Measurements from ENCODE around the gene TRPC3. TPM values are rescaled to one million over a fixed set of nuclear protein-coding genes. Genes with fewer than 3 reads are reported as not detected.

Gene TRPC3
- total RNA-seq: under 1 TPM; 0.53 to 0.95 TPM

GRCh38 chr4:121951521-121952110, at the start of gene TRPC3:
Gene TRPC3, minus strand, starts transcription at chr4:121952060. Its CDS starts 380 bp downstream, at chr4:121951680.
- no peaks in the 10 kb centered on the region for H3K4me1 Mint-ChIP-seq
- H3K27ac Mint-ChIP-seq: no peak within 1 kb of the TSS
- peak within 1 kb of the TSS; percentile 88 for H3K4me3 Mint-ChIP-seq
- H3K27me3 Mint-ChIP-seq: peaks cover 7% of the 10 kb centered on the region
- no peaks in the 10 kb centered on the region for H3K9me3 Mint-ChIP-seq
- H3K36me3 Mint-ChIP-seq (ENCODE audit: low read depth): no peaks in the 10 kb centered on the region
- peak; percentile 54 for ATAC-seq (replicated peaks)

- H3K36me3 Mint-ChIP-seq (ENCODE audit: low read depth): no peaks in the 10 kb centered on the region
- H3K4me1 Mint-ChIP-seq: no peaks in the 10 kb centered on the region
- no peaks in the 10 kb centered on the region for H3K9me3 Mint-ChIP-seq
- no peak overlapping the region for H3K4me3 Mint-ChIP-seq
- H3K27me3 Mint-ChIP-seq: peaks cover 9% of the 10 kb centered on the region
- H3K27ac Mint-ChIP-seq: no peak overlapping the region
- no peak for ATAC-seq (replicated peaks)
Measured at GRCh38 chr4:122000849-122001248, 49.0 kb upstream of the TRPC3 start.

GRCh38 chr4:121998024-121998423, 46.2 kb upstream of the TRPC3 start:
- ATAC-seq (replicated peaks): peak; percentile 29
- H3K27me3 Mint-ChIP-seq: peaks cover 19% of the 10 kb centered on the region
- H3K27ac Mint-ChIP-seq: no peak overlapping the region
- H3K9me3 Mint-ChIP-seq: no peaks in the 10 kb centered on the region
- H3K4me3 Mint-ChIP-seq: no peak overlapping the region
- H3K4me1 Mint-ChIP-seq: no peaks in the 10 kb centered on the region
- H3K36me3 Mint-ChIP-seq (ENCODE audit: low read depth): no peaks in the 10 kb centered on the region

GRCh38 chr4:121995790-121996537, 44.1 kb upstream of the TRPC3 start:
- peaks cover 15% of the 10 kb centered on the region for H3K27me3 Mint-ChIP-seq
- peak; percentile 72 for ATAC-seq (replicated peaks)

GRCh38 chr4:121991968-121992367, 40.1 kb upstream of the TRPC3 start:
- no peak for ATAC-seq (replicated peaks)
- Mint-ChIP-seq H3K4me3 (no peak overlapping the region), H3K36me3 (ENCODE audit: low read depth) (no peaks in the 10 kb centered on the region), H3K27me3 (peaks cover 32% of the 10 kb centered on the region), H3K9me3 (no peaks in the 10 kb centered on the region), H3K4me1 (no peaks in the 10 kb centered on the region), H3K27ac (no peak overlapping the region)

More at GRCh38 chr4:121995790-121996537, 44.1 kb upstream of the TRPC3 start:
- Mint-ChIP-seq H3K4me1 (no peaks in the 10 kb centered on the region), H3K4me3 (no peak overlapping the region), H3K36me3 (ENCODE audit: low read depth) (no peaks in the 10 kb centered on the region), H3K9me3 (no peaks in the 10 kb centered on the region), H3K27ac (no peak overlapping the region)

GRCh38 chr4:121990489-121990888, 38.6 kb upstream of the TRPC3 start:
- Mint-ChIP-seq H3K27ac (no peak overlapping the region), H3K27me3 (peaks cover 29% of the 10 kb centered on the region), H3K4me1 (no peaks in the 10 kb centered on the region), H3K36me3 (ENCODE audit: low read depth) (no peaks in the 10 kb centered on the region), H3K4me3 (no peak overlapping the region), H3K9me3 (no peaks in the 10 kb centered on the region)
- no peak for ATAC-seq (replicated peaks)

GRCh38 chr4:121989715-121990114, 37.9 kb upstream of the TRPC3 start:
- Mint-ChIP-seq H3K9me3 (no peaks in the 10 kb centered on the region), H3K27ac (no peak overlapping the region), H3K27me3 (peaks cover 25% of the 10 kb centered on the region), H3K4me3 (no peak overlapping the region), H3K36me3 (ENCODE audit: low read depth) (no peaks in the 10 kb centered on the region), H3K4me1 (no peaks in the 10 kb centered on the region)
- ATAC-seq (replicated peaks): no peak

GRCh38 chr4:121988950-121989349, 37.1 kb upstream of the TRPC3 start:
- peaks cover 20% of the 10 kb centered on the region for H3K27me3 Mint-ChIP-seq
- ATAC-seq (replicated peaks): no peak
- no peak overlapping the region for H3K27ac Mint-ChIP-seq
- H3K9me3 Mint-ChIP-seq: no peaks in the 10 kb centered on the region
- H3K4me3 Mint-ChIP-seq: no peak overlapping the region
- no peaks in the 10 kb centered on the region for H3K4me1 Mint-ChIP-seq
- H3K36me3 Mint-ChIP-seq (ENCODE audit: low read depth): no peaks in the 10 kb centered on the region

- H3K9me3 Mint-ChIP-seq: no peaks in the 10 kb centered on the region
- peaks cover 9% of the 10 kb centered on the region for H3K27me3 Mint-ChIP-seq
- H3K4me1 Mint-ChIP-seq: no peaks in the 10 kb centered on the region
- no peak overlapping the region for H3K4me3 Mint-ChIP-seq
- H3K27ac Mint-ChIP-seq: no peak overlapping the region
- no peaks in the 10 kb centered on the region for H3K36me3 Mint-ChIP-seq (ENCODE audit: low read depth)
- no peak for ATAC-seq (replicated peaks)
Measured at GRCh38 chr4:121980643-121981042, 28.8 kb upstream of the TRPC3 start.

GRCh38 chr4:121978172-121978516, 26.3 kb upstream of the TRPC3 start:
- Mint-ChIP-seq H3K27ac (no peak overlapping the region), H3K9me3 (no peaks in the 10 kb centered on the region), H3K36me3 (ENCODE audit: low read depth) (no peaks in the 10 kb centered on the region), H3K4me1 (no peaks in the 10 kb centered on the region), H3K4me3 (no peak overlapping the region), H3K27me3 (peaks cover 12% of the 10 kb centered on the region)
- ATAC-seq (replicated peaks): no peak

- Mint-ChIP-seq H3K4me1 (no peaks in the 10 kb centered on the region), H3K27me3 (peaks cover 12% of the 10 kb centered on the region), H3K36me3 (ENCODE audit: low read depth) (no peaks in the 10 kb centered on the region), H3K9me3 (no peaks in the 10 kb centered on the region), H3K27ac (no peak overlapping the region), H3K4me3 (no peak overlapping the region)
- ATAC-seq (replicated peaks): no peak
Measured at GRCh38 chr4:121977251-121978171, 25.7 kb upstream of the TRPC3 start.

GRCh38 chr4:121975784-121976183, 23.9 kb upstream of the TRPC3 start:
- no peaks in the 10 kb centered on the region for H3K36me3 Mint-ChIP-seq (ENCODE audit: low read depth)
- H3K27me3 Mint-ChIP-seq: peaks cover 12% of the 10 kb centered on the region
- ATAC-seq (replicated peaks): no peak
- no peaks in the 10 kb centered on the region for H3K9me3 Mint-ChIP-seq
- no peak overlapping the region for H3K4me3 Mint-ChIP-seq
- no peak overlapping the region for H3K27ac Mint-ChIP-seq
- no peaks in the 10 kb centered on the region for H3K4me1 Mint-ChIP-seq

GRCh38 chr4:121973816-121974215, 22.0 kb upstream of the TRPC3 start:
- Mint-ChIP-seq H3K9me3 (no peaks in the 10 kb centered on the region), H3K27me3 (peaks cover 17% of the 10 kb centered on the region), H3K36me3 (ENCODE audit: low read depth) (no peaks in the 10 kb centered on the region), H3K4me3 (no peak overlapping the region), H3K27ac (no peak overlapping the region), H3K4me1 (no peaks in the 10 kb centered on the region)
- no peak for ATAC-seq (replicated peaks)

- no peak for ATAC-seq (replicated peaks)
- H3K4me3 Mint-ChIP-seq: no peak overlapping the region
- no peaks in the 10 kb centered on the region for H3K9me3 Mint-ChIP-seq
- H3K36me3 Mint-ChIP-seq (ENCODE audit: low read depth): no peaks in the 10 kb centered on the region
- peaks cover 14% of the 10 kb centered on the region for H3K27me3 Mint-ChIP-seq
- H3K27ac Mint-ChIP-seq: no peak overlapping the region
- no peaks in the 10 kb centered on the region for H3K4me1 Mint-ChIP-seq
Measured at GRCh38 chr4:121968859-121969258, 17.0 kb upstream of the TRPC3 start.
